ENCODE measurements around the gene MAPKAPK2.

GRCh38 chr1:206716870-206717673 is 32.4 kb downstream of the MAPKAPK2 start:
- TF ChIP-seq, protein P1, sequence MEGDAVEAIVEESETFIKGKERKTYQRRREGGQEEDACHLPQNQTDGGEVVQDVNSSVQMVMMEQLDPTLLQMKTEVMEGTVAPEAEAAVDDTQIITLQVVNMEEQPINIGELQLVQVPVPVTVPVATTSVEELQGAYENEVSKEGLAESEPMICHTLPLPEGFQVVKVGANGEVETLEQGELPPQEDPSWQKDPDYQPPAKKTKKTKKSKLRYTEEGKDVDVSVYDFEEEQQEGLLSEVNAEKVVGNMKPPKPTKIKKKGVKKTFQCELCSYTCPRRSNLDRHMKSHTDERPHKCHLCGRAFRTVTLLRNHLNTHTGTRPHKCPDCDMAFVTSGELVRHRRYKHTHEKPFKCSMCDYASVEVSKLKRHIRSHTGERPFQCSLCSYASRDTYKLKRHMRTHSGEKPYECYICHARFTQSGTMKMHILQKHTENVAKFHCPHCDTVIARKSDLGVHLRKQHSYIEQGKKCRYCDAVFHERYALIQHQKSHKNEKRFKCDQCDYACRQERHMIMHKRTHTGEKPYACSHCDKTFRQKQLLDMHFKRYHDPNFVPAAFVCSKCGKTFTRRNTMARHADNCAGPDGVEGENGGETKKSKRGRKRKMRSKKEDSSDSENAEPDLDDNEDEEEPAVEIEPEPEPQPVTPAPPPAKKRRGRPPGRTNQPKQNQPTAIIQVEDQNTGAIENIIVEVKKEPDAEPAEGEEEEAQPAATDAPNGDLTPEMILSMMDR (IDR thresholded peaks at IDR 0.05), result no peak
- no peak for TF ChIP-seq EZH2 (IDR thresholded peaks at IDR 0.05; ENCODE audit: borderline replicate concordance, insufficient read depth, low read depth, low read length, poor library complexity, severe bottlenecking)
